Measurements from ENCODE around the gene SYNE1.
A peak's percentile ranks its signal among the peaks of the same experiment; 100 is the strongest.

SYNE1 gene

DNA sequence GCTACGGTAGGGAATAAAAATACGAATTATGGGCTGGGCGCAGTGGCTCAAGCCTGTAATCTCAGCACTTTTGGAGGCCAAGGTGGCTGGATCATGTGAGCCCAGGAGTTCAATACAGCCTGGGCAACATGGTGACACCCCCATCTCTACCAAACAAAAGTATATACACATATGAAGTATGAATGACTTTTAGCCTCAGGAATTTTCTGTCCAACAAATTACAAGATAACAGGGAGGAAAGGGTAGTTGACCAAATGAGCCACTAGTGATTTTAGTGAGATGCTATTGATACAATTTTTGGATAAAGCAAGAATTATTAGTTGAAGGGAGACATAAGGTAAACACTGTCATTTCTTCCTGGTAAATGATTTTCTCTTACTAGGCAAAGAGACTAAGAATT, 328.2 kb downstream of the SYNE1 start:
- no peak for DNase-seq

GRCh38 chr6:152308306-152308705, 328.9 kb downstream of the SYNE1 start:
- no peak for DNase-seq

DNA sequence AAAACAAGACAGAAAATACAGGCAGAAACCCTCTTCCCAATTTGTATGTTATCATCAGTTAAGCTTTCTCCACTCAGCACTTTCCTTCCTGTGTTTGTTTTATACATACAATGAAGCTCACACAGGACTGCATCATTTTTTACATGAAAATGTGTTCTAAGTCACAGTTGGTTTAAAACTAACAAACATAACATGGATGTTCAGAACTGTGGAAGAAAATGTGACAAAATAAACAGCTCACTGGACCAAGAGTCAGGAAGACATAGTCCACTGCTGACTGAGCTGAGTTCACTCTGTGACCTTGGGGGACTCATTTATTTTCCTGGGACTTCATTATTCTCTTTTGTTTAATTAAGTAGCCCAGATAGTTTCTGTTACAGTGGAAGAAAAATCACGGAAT, 331.5 kb downstream of the SYNE1 start:
- DNase-seq: no peak

DNA sequence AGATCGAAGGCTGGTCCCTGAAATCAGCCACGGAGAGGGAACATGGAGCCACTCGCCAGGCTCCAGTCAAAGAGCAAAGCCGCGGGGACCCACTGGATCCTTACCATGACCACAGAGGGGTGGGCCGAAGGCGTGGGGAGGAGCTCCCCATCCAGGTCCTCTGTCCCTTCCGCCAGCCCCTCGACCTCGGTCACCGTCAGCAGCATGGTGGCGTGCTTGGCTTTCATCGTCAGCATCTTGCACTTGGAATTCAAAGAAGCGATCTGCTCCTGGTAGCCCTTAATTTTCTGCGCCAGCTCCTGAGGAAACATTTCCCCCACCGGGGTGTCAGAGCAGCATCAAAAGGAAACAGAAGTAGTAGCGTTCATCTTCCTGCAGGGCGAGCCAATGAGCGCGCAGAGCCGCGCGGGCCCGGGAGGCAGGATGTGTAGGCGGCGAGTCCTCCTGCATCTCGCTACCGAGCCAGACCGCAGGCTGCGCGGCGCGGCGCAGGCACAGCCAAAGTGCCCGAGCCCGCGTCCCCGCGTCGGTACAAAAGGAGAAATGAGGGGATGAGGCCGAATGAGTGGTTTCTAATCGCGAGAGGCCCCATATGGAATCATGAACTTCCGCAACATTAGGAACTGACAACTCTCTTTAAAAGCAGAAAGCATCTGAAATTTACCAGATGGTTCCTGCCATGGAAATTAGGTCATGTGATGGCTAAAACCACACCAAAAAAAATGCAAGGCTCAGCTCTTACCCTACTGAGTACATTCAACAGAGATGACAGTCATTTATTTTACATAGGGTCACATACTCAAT, 335.2 kb downstream of the SYNE1 start:
- peak; percentile 96 for DNase-seq

- no peak for DNase-seq
Observed at GRCh38 chr6:152301021-152301764, 336.0 kb downstream of the SYNE1 start.

GRCh38 chr6:152300517-152300916, 336.6 kb downstream of the SYNE1 start:
- no peak for DNase-seq

- no peak for DNase-seq
Observed at GRCh38 chr6:152298848-152299735, 338.1 kb downstream of the SYNE1 start.

DNA sequence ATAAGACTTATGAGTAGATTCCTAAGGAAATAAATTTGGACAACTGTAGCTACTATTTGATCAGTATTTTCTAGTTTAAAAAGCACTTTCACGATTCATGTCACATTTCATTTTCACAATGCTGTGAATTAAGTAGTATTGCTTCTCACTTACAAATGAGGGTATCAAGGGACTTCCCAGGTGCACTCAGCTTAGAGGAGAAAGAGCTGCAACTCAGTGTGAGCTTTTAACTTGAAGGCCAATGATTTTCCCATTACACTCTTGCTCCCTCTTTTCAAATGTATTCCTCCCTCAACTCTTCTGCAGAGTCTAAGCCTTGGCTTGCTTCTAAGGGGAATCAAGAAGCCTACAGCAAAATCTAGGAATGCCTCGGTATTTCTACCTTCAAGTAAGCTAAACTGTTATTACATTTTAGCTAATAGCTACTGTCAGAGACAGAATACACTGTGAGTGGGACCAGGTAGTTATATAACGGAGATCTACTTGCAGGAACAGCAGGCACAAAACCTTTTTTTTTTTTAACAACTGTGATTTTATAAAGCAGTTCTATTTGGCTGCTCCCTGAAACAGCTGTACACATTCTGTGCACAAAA, 339.0 kb downstream of the SYNE1 start:
- DNase-seq: no peak

DNA sequence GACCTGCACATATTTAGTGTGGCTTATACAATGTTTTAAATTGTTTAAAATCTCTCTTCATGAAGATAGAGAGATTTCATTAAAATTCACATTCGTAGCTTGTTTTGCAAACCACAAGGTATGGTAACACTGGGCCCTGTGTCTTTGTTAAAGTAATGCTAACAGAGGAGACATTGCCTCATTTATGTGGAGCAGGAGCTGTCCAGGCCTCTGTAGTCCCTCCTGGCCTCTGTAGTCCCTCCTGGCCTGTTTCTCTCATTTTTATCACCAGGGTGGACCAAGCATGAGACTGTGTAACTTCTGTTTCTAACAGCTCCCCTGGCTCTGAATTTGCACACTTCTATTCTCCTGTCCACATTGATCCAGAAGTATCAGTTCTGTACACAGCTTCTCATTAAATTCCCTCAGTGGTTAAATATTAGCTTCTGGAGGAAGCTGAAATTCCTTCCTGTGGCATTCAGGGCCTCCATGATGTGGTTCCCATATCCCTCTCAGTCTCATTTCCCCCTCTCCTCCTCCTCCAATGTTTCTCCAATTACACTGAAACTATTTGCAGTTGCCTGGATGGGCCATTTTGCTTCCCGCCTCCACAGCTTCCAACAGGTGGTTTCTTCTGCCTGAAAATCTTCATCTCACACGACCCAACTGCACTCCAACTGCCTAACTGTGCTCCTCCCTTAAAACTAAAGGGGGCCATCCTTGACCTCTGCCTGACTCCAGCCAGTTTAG, 340.4 kb downstream of the SYNE1 start:
- no peak for DNase-seq

DNA sequence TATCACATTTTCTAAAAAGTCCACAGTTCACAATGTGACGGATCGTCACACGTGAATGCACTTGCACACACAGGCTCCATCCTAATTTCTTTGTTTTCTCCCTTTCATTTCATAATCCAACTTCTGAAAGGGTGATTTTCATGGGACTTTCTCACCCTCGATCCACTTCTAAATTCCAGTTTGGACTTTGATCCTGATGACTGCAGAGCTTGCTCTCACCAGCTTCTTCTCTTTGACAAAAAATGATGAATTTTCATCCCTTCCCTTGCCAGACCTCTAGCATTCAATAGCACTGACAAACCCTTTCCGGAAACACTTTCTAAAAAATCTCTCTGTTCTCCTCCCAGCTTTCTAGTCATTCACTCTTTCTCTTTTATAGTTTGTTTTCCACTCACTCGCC, 341.2 kb downstream of the SYNE1 start:
- DNase-seq: no peak

DNA sequence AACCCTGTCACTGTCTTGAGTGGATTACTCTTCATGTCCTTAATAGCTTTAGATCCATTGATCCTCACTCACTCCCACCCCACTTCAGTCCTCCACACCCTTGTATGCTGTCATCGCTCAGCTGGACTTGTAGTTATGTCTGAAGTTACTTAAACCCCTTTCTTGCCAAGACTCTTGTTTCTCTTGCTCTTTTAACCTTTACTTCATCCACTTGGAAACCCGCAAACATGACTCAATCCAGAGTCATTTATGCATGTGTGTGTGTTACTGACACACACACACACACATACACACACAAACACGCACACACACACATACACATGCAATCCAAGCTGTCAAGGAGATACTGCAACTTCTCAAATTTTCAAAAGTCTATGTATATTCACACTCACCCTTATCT, 341.8 kb downstream of the SYNE1 start:
- no peak for DNase-seq

- DNase-seq: no peak
Observed at GRCh38 chr6:152293404-152293803, 343.8 kb downstream of the SYNE1 start.

GRCh38 chr6:152292555-152292954, 344.6 kb downstream of the SYNE1 start:
- no peak for DNase-seq

- DNase-seq: no peak
Observed at GRCh38 chr6:152290693-152291092, 346.5 kb downstream of the SYNE1 start.

- no peak for DNase-seq
Observed at GRCh38 chr6:152277826-152278329, 359.3 kb downstream of the SYNE1 start.

DNA sequence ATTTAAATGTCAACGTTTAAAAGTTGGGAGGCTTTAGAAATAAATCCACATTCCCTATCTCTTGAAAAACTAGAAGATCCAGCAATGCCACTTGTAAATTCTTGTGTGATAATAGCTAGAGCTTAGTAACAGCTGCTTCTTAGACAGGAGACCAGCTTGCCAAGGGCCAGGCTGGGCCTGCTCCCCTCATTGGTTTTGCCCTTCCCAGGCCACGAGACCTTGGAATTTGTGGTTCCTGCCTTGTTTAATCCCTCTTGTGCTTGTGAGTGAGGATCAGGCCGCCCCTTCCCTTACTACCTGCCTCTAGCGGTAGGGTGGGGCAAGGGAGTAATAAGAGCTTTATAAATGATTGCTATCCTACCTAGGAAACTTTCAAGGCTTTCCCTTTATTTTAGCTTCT, 363.5 kb downstream of the SYNE1 start:
- DNase-seq: no peak

- DNase-seq: no peak
Observed at GRCh38 chr6:152273002-152273401, 364.2 kb downstream of the SYNE1 start.

DNA sequence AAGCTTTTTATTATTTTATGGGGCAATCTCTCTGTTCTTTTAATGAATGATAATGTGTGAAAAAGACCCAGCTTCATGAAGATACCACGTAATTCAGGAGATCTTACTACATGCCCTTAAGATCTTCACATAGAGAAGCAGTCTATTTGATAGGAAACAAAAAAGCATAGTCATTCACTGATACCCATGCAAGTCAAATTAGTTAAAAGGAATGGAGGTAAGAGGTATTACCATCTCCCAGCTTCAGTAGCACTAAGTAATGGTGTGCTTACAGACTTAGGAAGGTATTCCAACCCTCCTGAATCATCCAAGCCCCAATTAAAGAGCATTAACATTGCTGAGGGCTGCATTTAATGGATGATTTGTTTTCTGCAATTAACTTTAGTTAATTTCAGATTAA, 364.7 kb downstream of the SYNE1 start:
- DNase-seq: no peak

DNA sequence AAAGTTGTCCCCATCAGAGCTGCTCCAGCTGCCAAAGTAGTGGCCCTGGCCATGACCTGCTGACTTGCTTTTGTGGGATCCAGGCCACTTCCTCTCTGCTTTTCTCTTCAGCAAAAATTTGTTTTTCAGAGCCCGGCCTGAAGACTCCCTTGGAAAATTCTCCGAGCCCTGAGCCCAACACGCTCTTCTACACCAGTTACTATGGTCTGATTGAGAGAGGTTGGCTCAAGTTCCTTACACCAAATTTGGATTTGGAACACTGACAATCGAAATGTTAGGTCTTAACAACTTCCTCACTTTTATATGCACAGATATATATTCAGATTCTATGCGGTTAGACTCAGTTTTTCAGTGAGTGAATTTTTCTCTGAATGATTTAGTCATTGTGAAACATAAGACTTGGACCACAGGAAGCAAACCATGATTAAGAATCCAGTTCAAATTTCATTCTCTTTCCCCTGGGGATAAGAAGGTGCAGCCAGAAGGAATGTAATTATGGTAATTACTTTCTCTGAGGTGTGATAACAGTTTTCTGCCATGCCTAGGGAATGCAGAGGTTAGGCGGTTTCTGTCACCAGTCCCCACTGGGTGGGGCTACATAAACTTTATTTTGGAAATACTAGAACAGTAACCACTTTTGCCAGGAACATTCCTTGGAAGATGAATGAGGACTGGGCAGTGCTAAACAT, 365.2 kb downstream of the SYNE1 start:
- DNase-seq: no peak

GRCh38 chr6:152270301-152270925, 366.7 kb downstream of the SYNE1 start:
- no peak for DNase-seq

All from retina (tissue), 1 donor.